Smooth muscle cell (in vitro differentiated cells): Measurements from ENCODE around the gene CHST11. TPM values are rescaled to one million over a fixed set of nuclear protein-coding genes. Genes with fewer than 3 reads are reported as not detected.

Source experiments
- DNase-seq: peaks from one replicate; lab custom pipeline; 2025; ENCODE audit not compliant: unreplicated experiment; lab: John Stamatoyannopoulos, UW
- H2AFZ ChIP-seq: fragments of 200-600 bp; sonication (generic); 2 replicates; pipeline ENCODE4 v1.6.0; 2016; ENCODE audit warnings: antibody characterized with exemption, low read depth, mild to moderate bottlenecking
- H3F3A ChIP-seq: fragments of 200-600 bp; sonication (generic); 2 replicates; pipeline ENCODE4 v1.6.0; 2017; ENCODE audit warnings: antibody characterized with exemption, low read depth
- H3K27ac ChIP-seq: fragments of 200-600 bp; sonication (generic); 2 replicates; pipeline ENCODE4 v1.5.1; 2016; ENCODE audit warnings: low read depth, mild to moderate bottlenecking
- H3K27me3 ChIP-seq: fragments of 200-600 bp; sonication (generic); 2 replicates; pipeline ENCODE4 v1.6.1; 2016; ENCODE audit warnings: low read depth, mild to moderate bottlenecking
- H3K36me3 ChIP-seq: fragments of 200-600 bp; sonication (generic); 2 replicates; pipeline ENCODE4 v1.5.1; 2016; ENCODE audit warnings: low read depth
- H3K4me1 ChIP-seq: fragments of 200-600 bp; sonication (generic); 2 replicates; pipeline ENCODE4 v1.5.1; 2016; ENCODE audit warnings: low read depth
- H3K4me2 ChIP-seq: fragments of 200-600 bp; sonication (generic); 2 replicates; pipeline ENCODE4 v1.6.0; 2016; ENCODE audit warnings: mild to moderate bottlenecking
- H3K4me3 ChIP-seq: fragments of 200-600 bp; sonication (generic); 2 replicates; pipeline ENCODE4 v1.5.1; 2016; ENCODE audit warnings: mild to moderate bottlenecking
- H3K79me2 ChIP-seq: fragments of 200-600 bp; sonication (generic); 2 replicates; pipeline ENCODE4 v1.6.0; 2016; ENCODE audit warnings: low read depth, mild to moderate bottlenecking
- H3K9ac ChIP-seq: fragments of 200-600 bp; sonication (generic); 2 replicates; pipeline ENCODE4 v1.6.0; 2016; ENCODE audit warnings: low read depth
- H3K9me3 ChIP-seq: fragments of 200-600 bp; sonication (generic); replicated peaks from 2 replicates; pipeline ENCODE4 v1.5.1; 2016; ENCODE audit warnings: low read depth
- H4K20me1 ChIP-seq: fragments of 200-600 bp; sonication (generic); 2 replicates; pipeline ENCODE4 v1.6.0; 2016; ENCODE audit warnings: low read depth
- WGBS: methylation state at CpG from one replicate; pipeline ENCODE4 v1.1.7; 2016; ENCODE audit warnings: low lambda C conversion rate; 5-methylcytosine and 5-hydroxymethylcytosine counted together
- polyA plus RNA-seq: library from polyadenylated mRNA; unstranded; fragments of >200 nt; fragmentation: Nextera tagmentation; extraction: Ambion mirVana; gene quantifications from 2 replicates; pipeline ENCODE4 v1.2.1, GENCODE V29; 2016
- total RNA-seq: library from RNA; depleted of rRNA; stranded (reverse); fragments of >200 nt; gene quantifications from 2 replicates; pipeline ENCODE4 v1.2.3, GENCODE V29; 2014
- TF ChIP-seq, protein P1 (sequence below): fragments of 200-600 bp; sonication (generic); IDR thresholded peaks from 2 replicates; pipeline ENCODE4 v1.5.1; 2017; ENCODE audit warnings: borderline replicate concordance, mild to moderate bottlenecking, antibody characterized with exemption; ENCODE audit not compliant: insufficient read depth, poor library complexity, severe bottlenecking

The CHST11 gene
- total and polyA plus RNA-seq, 2 experiments from 2014 or later = 6.9 to 10.2 TPM

DNA sequence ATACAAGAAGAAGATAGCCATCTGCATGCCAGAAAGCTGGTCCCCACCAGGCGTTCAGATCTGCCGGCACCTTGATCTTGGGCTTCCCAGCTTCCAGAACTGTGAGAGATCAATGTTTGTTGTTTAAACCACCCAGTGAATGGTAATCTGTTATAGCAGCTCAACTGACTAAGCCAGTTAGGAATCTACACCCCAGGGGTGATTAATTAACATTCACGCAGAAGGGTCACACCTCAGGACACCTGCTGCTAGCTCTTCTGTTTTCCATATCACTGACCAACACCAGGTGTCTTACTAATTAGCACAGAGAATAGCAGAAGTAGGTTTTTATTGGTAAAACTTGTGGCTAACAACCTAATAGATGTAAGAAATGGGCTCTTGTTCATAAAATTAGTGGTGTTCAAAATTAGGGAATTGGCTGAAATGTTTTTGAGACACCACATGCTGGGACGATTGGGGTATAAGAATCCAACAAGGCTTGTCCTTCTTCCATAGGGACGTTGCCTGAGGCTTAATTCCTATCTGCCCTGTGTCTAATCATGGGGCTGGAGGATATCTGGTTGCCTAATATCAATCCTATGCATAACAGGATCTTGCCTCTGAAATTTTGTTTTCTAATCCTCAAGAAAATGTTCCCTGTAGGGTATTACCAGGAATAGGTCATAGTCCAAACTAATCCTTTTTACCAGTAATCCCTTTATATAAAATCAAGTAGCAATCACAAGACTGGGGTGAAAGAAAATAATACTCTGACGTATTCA, 42.0 kb upstream of the CHST11 start:
- no peak overlapping the region for H3K4me3 ChIP-seq
- no peaks in the 10 kb centered on the region for H3K79me2 ChIP-seq
- H4K20me1 ChIP-seq = no peaks in the 10 kb centered on the region
- no peaks in the 10 kb centered on the region for H3F3A ChIP-seq
- DNase-seq = no peak
- H3K4me2 ChIP-seq = no peak overlapping the region
- H3K9ac ChIP-seq = no peak overlapping the region
- H3K27me3 ChIP-seq = no peaks in the 10 kb centered on the region
- H3K9me3 ChIP-seq = no peaks in the 10 kb centered on the region
- H3K4me1 ChIP-seq = peaks cover 11% of the 10 kb centered on the region
- 35% methylated on average over 6 of the region's 6 CpGs for WGBS
- H3K27ac ChIP-seq = no peak overlapping the region
- TF ChIP-seq, protein P1, sequence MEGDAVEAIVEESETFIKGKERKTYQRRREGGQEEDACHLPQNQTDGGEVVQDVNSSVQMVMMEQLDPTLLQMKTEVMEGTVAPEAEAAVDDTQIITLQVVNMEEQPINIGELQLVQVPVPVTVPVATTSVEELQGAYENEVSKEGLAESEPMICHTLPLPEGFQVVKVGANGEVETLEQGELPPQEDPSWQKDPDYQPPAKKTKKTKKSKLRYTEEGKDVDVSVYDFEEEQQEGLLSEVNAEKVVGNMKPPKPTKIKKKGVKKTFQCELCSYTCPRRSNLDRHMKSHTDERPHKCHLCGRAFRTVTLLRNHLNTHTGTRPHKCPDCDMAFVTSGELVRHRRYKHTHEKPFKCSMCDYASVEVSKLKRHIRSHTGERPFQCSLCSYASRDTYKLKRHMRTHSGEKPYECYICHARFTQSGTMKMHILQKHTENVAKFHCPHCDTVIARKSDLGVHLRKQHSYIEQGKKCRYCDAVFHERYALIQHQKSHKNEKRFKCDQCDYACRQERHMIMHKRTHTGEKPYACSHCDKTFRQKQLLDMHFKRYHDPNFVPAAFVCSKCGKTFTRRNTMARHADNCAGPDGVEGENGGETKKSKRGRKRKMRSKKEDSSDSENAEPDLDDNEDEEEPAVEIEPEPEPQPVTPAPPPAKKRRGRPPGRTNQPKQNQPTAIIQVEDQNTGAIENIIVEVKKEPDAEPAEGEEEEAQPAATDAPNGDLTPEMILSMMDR = no peak
- no peaks in the 10 kb centered on the region for H3K36me3 ChIP-seq
- no peak overlapping the region for H2AFZ ChIP-seq

DNA sequence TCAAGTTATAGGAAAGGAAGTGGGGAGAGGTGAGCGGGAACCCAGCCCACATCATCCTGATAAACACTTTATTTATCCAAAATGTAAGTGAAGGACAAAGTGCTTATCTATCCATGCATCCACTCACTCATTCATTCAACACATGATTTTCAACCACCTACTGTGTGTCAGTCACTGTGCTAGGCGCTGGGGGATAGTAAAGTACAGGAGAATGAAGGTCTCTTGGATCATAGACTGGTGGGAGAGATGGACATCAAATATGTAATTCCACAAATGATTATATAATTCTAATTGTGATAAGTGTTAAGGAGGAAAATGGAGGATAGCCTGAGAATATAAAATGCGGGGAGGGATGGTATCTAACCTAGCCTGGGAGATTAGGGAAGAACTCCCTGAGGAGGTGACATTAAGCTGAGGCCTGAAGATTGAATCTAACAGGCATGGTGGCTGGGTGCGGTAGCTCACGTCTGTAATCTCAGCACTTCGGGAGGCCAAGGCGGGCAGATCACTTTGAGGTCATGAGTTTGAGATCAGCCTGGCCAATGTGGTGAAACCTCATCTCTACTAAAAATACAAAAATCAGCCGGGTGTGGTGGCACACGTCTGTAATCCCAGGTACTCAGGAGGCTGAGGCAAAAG, 41.3 kb upstream of the CHST11 start:
- no peaks in the 10 kb centered on the region for H3K27me3 ChIP-seq
- DNase-seq = no peak
- TF ChIP-seq, protein P1 = no peak
- no peak overlapping the region for H2AFZ ChIP-seq
- no peak overlapping the region for H3K27ac ChIP-seq
- no peaks in the 10 kb centered on the region for H3K9me3 ChIP-seq
- no peaks in the 10 kb centered on the region for H3F3A ChIP-seq
- H3K4me3 ChIP-seq = no peak overlapping the region
- WGBS = 94% methylated on average over 9 of the region's 9 CpGs
- H3K9ac ChIP-seq = no peak overlapping the region
- no peaks in the 10 kb centered on the region for H3K36me3 ChIP-seq
- H3K4me2 ChIP-seq = no peak overlapping the region
- H3K79me2 ChIP-seq = no peaks in the 10 kb centered on the region
- H3K4me1 ChIP-seq = peaks cover 11% of the 10 kb centered on the region
- no peaks in the 10 kb centered on the region for H4K20me1 ChIP-seq

DNA sequence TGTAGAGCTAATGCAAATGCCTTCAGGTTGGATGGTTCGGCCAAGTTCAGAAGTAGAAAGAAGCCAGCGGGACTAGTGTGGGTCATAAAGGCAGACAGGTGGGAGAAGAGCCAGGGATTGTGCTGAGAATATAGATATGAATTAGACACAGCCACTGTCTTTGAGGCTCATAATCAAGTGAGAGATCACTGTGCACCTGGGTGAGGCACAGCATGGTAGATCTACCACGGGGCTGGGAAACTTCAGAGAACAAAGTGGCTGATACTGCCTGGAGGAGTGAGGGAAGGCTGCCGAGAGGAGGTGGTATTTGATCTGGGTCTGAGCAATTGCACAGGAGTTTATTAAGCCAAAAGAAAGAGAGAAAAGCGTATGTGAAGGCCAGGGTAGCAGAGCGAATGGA, 40.6 kb upstream of the CHST11 start:
- Histone ChIP-seq H3K27ac (no peak overlapping the region), H2AFZ (no peak overlapping the region), H3F3A (no peaks in the 10 kb centered on the region), H3K27me3 (no peaks in the 10 kb centered on the region), H3K9ac (no peak overlapping the region), H3K4me2 (no peak overlapping the region), H3K79me2 (no peaks in the 10 kb centered on the region), H3K9me3 (no peaks in the 10 kb centered on the region), H3K36me3 (no peaks in the 10 kb centered on the region), H3K4me1 (peaks cover 11% of the 10 kb centered on the region), H4K20me1 (no peaks in the 10 kb centered on the region), H3K4me3 (no peak overlapping the region)
- WGBS = 85% methylated on average over 6 of the region's 6 CpGs
- DNase-seq = no peak
- TF ChIP-seq, protein P1 = no peak
